HG03354 (cell line): ENCODE results near the gene ACTL7A.
"Not testable (repeated sequence)": the region's sequence is repeated elsewhere in the genome, so short reads cannot be mapped to it uniquely, and the experiment has no call there.

Source experiments
- ATAC-seq: cut with Tn5 transposase; IDR thresholded peaks from one replicate; pipeline ENCODE4 v1.9.1; 2021; ENCODE audit warnings: mild to moderate bottlenecking; ENCODE audit not compliant: unreplicated experiment, poor library complexity, severe bottlenecking

ACTL7A gene

GRCh38 chr9:108869092-108869725, 7.1 kb downstream of the ACTL7A start:
- ATAC-seq, result no peak

GRCh38 chr9:108874058-108874788, 12.2 kb downstream of the ACTL7A start:
- ATAC-seq, result no peak

GRCh38 chr9:108876425-108876824, 14.4 kb downstream of the ACTL7A start:
- ATAC-seq, result no peak

GRCh38 chr9:108877524-108877923, 15.5 kb downstream of the ACTL7A start:
- no peak for ATAC-seq

- no peak for ATAC-seq
Observed at GRCh38 chr9:108880738-108881316, 18.8 kb downstream of the ACTL7A start.

- no peak for ATAC-seq
Observed at GRCh38 chr9:108882052-108882888, 20.2 kb downstream of the ACTL7A start.

- ATAC-seq, result no peak
Observed at GRCh38 chr9:108883085-108883484, 21.0 kb downstream of the ACTL7A start.

GRCh38 chr9:108884701-108885100, 22.6 kb downstream of the ACTL7A start:
- no peak for ATAC-seq

GRCh38 chr9:108885643-108886348, 23.7 kb downstream of the ACTL7A start:
- ATAC-seq, result peak; percentile 98

- not testable (repeated sequence) for ATAC-seq
Observed at GRCh38 chr9:108886594-108887271, 24.7 kb downstream of the ACTL7A start.

GRCh38 chr9:108889649-108890067, 27.6 kb downstream of the ACTL7A start:
- no peak for ATAC-seq

GRCh38 chr9:108894225-108894997, 32.3 kb downstream of the ACTL7A start:
- ATAC-seq, result no peak

GRCh38 chr9:108897324-108898096, 35.4 kb downstream of the ACTL7A start:
- no peak for ATAC-seq

- ATAC-seq, result not testable (repeated sequence)
Observed at GRCh38 chr9:108899023-108899695, 37.1 kb downstream of the ACTL7A start.

- no peak for ATAC-seq
Observed at GRCh38 chr9:108900176-108900575, 38.1 kb downstream of the ACTL7A start.

GRCh38 chr9:108903420-108904103, 41.5 kb downstream of the ACTL7A start:
- no peak for ATAC-seq

GRCh38 chr9:108904161-108904560, 42.1 kb downstream of the ACTL7A start:
- no peak for ATAC-seq
